GM12892 (cell line): ENCODE results near the gene C2orf72.

Experiments
- POLR2AphosphoS5 ChIP-seq: IDR thresholded peaks from 2 replicates; pipeline ENCODE4 v1.6.1; 2011; ENCODE audit warnings: low read depth, low read length, control low read depth
- TAF1 ChIP-seq: IDR thresholded peaks from 2 replicates; pipeline ENCODE4 v1.6.1; 2011; ENCODE audit warnings: low read depth, mild to moderate bottlenecking, control low read depth, low read length, borderline replicate concordance

GRCh38 chr2:231063347-231063746 lies 26.0 kb downstream of the C2orf72 start:
- TF ChIP-seq POLR2AphosphoS5: no peak
- TF ChIP-seq TAF1: no peak
